ENCODE results near the gene YIPF5.

GRCh38 chr5:144117412-144117811, 53.0 kb downstream of the YIPF5 start:
- TF ChIP-seq POLR2A (IDR thresholded peaks at IDR 0.05), result no peak
- TF ChIP-seq CTCF (IDR thresholded peaks at IDR 0.05), result no peak
